Peyer's patch (tissue), 4 donors: ENCODE results near the gene TANGO6.

Source experiments
- CTCF ChIP-seq, 6 experiments: fragments of 450-650 bp in 4 of 6; fragments of 200-600 bp in 2 of 6; sonication (generic) in 1 of 6; IDR thresholded peaks; one replicate each; pipeline ENCODE4 v1.5.1; 2017 to 2019; ENCODE audit warnings: antibody characterized with exemption in 6 of 6, mild to moderate bottlenecking in 3 of 6, moderate library complexity in 1 of 6
- POLR2A ChIP-seq, 2 donors: fragments of 450-650 bp; IDR thresholded peaks; one replicate each; pipeline ENCODE4 v1.5.1; 2017; ENCODE audit warnings: antibody characterized with exemption in 2 of 2, mild to moderate bottlenecking in 2 of 2, moderate library complexity in 2 of 2

GRCh38 chr16:68806422-68806821, 36.9 kb upstream of the TANGO6 start:
- TF ChIP-seq CTCF (IDR thresholded peaks at IDR 0.05) (no peak), POLR2A (IDR thresholded peaks at IDR 0.05) (no peak)
